ELF-1 (cell line): ENCODE results near the gene ZNF777.
A peak's percentile ranks its signal among the peaks of the same experiment; 100 is the strongest.

ENCODE experiments used
- DNase-seq: peaks from one replicate; pipeline ENCODE4 v3.0.0-alpha.2; 2016; ENCODE audit warnings: low read depth, low spot score

Gene ZNF777

GRCh38 chr7:149477494-149478443, 16.9 kb upstream of the ZNF777 start:
- DNase-seq, result peak; percentile 83

GRCh38 chr7:149476791-149477190, 15.9 kb upstream of the ZNF777 start:
- DNase-seq, result no peak

GRCh38 chr7:149475121-149476045, 14.5 kb upstream of the ZNF777 start:
- DNase-seq, result no peak

- no peak for DNase-seq
Observed at GRCh38 chr7:149474309-149475120, 13.7 kb upstream of the ZNF777 start.

- no peak for DNase-seq
Observed at GRCh38 chr7:149473251-149473650, 12.4 kb upstream of the ZNF777 start.

GRCh38 chr7:149471289-149471953, 10.6 kb upstream of the ZNF777 start:
- no peak for DNase-seq

- no peak for DNase-seq
Observed at GRCh38 chr7:149469806-149470205, 8.9 kb upstream of the ZNF777 start.

GRCh38 chr7:149468208-149468607, 7.3 kb upstream of the ZNF777 start:
- DNase-seq, result no peak

GRCh38 chr7:149467321-149467859, 6.5 kb upstream of the ZNF777 start:
- DNase-seq, result peak; percentile 34

- DNase-seq, result no peak
Observed at GRCh38 chr7:149466364-149466763, 5.5 kb upstream of the ZNF777 start.

- no peak for DNase-seq
Observed at GRCh38 chr7:149463500-149464161, 2.8 kb upstream of the ZNF777 start.

GRCh38 chr7:149462101-149462520, 1.2 kb upstream of the ZNF777 start:
- no peak for DNase-seq

- no peak for DNase-seq
Observed at GRCh38 chr7:149459540-149460452, 1.1 kb downstream of the ZNF777 start.

GRCh38 chr7:149459201-149459539, 1.7 kb downstream of the ZNF777 start:
- no peak for DNase-seq

GRCh38 chr7:149458235-149458634, 2.6 kb downstream of the ZNF777 start:
- DNase-seq, result peak; percentile 45

- no peak for DNase-seq
Observed at GRCh38 chr7:149457766-149458165, 3.1 kb downstream of the ZNF777 start.

GRCh38 chr7:149456506-149457421, 4.1 kb downstream of the ZNF777 start:
- no peak for DNase-seq
